ENCODE data around the gene TIMM44. TPM values are rescaled to one million over a fixed set of nuclear protein-coding genes. Genes with fewer than 3 reads are reported as not detected.

Gene TIMM44
- total and polyA plus RNA-seq, 10 of the 15 experiments (the other 5 are each of a cell fraction or from before 2014, with no cell fraction given) = 6.6 to 90.7 (median 57.6) TPM

GRCh38 chr19:7986321-7987113, 43.1 kb upstream of the TIMM44 start (continued):
- TF ChIP-seq ZBTB40 (IDR thresholded peaks at IDR 0.05; ENCODE audit: borderline replicate concordance) = no peak

GRCh38 chr19:7985481-7985911, 42.0 kb upstream of the TIMM44 start:
- Histone ChIP-seq H3K9ac (ENCODE audit: control insufficient read depth, insufficient read depth, low read length) (no peak overlapping the region), H2AFZ (ENCODE audit: control insufficient read depth, low read depth, low read length) (no peak overlapping the region), H3K4me2 (ENCODE audit: control insufficient read depth, insufficient read depth) (no peak overlapping the region), H3K4me1 (ENCODE audit: control insufficient read depth, insufficient read depth, low read length) (no peaks in the 10 kb centered on the region; the same call in 1 of the 2 replicates), H4K20me1 (ENCODE audit: control insufficient read depth, insufficient read depth) (peaks cover 4% of the 10 kb centered on the region), H3K27ac (ENCODE audit: control insufficient read depth, insufficient read depth) (no peak overlapping the region), H3K27me3 (replicated peaks in 1 of 2; ENCODE audit: control insufficient read depth in 2 of 2, insufficient read depth in 2 of 2, low read length in 1 of 2) (no peaks in the 10 kb centered on the region), H3K36me3 (ENCODE audit: control insufficient read depth in 2 of 2, insufficient read depth in 2 of 2, low read length in 1 of 2) (peaks cover 40 to 58% of the 10 kb centered on the region in 2 experiments), H3K79me2 (ENCODE audit: control insufficient read depth, insufficient read depth, low read length) (peaks cover 3% of the 10 kb centered on the region), H3K9me3 (replicated peaks; ENCODE audit: control insufficient read depth, insufficient read depth, low read length) (no peaks in the 10 kb centered on the region), H3K4me3 (no peak overlapping the region)
- TF ChIP-seq PAX8 (IDR thresholded peaks at IDR 0.05) (no peak), POLR2A (IDR thresholded peaks at IDR 0.05; ENCODE audit: low read depth, low read length) (peak; percentile 31; the same call in 1 of the 2 replicates)
- ATAC-seq = no peak
- CTCF ChIA-PET = interaction anchor here (0.7 kb wide), 2 partner anchors 477 to 518 kb away, joined by 3 read pairs; no protein-coding TSS in a partner anchor
- 80% methylated on average over 7 of the region's 7 CpGs for WGBS (ENCODE audit: insufficient coverage, insufficient replicate concordance, low lambda C conversion rate, missing lambda C conversion rate)
- BruUV-seq (replicated peaks) = no TSS peak
- RAD21 ChIA-PET (ENCODE audit: unreplicated experiment) = no interaction called here
- POLR2A ChIA-PET = no interaction called here
- in situ Hi-C loops (cut with MboI) = no loop called here
- FAIRE-seq = no peak
- SMC1A ChIA-PET (ENCODE audit: uncharacterized antibody, unreplicated experiment) = no interaction called here
- intact Hi-C loops (cut with micrococcal nuclease; ENCODE audit: unreplicated experiment) = no loop called here
- no peak for DNase-seq (ENCODE audit: low read depth, low spot score)

Data from GM12878 (cell line).